ENCODE data around the gene NRG4.
"Not testable (repeated sequence)": the region's sequence is repeated elsewhere in the genome, so short reads cannot be mapped to it uniquely, and the experiment has no call there.

Gene NRG4

GRCh38 chr15:75994220-75994619 lies 18.0 kb downstream of the NRG4 start:
- DNase-seq (ENCODE audit: low read depth): no peak
- H3K4me3 ChIP-seq (ENCODE audit: low read length): no peak overlapping the region
- TF ChIP-seq CTCF (conservative IDR thresholded peaks at IDR 0.05; ENCODE audit: low read length): no peak

- DNase-seq (ENCODE audit: low read depth): no peak
- no peak for TF ChIP-seq CTCF (conservative IDR thresholded peaks at IDR 0.05; ENCODE audit: low read length)
- H3K4me3 ChIP-seq (ENCODE audit: low read length): no peak overlapping the region
Observed at GRCh38 chr15:75992897-75993296, 19.3 kb downstream of the NRG4 start.

GRCh38 chr15:75989875-75990274 lies 22.3 kb downstream of the NRG4 start:
- TF ChIP-seq CTCF (conservative IDR thresholded peaks at IDR 0.05; ENCODE audit: low read length): no peak
- H3K4me3 ChIP-seq (ENCODE audit: low read length): no peak overlapping the region
- no peak for DNase-seq (ENCODE audit: low read depth)

GRCh38 chr15:75989045-75989444 lies 23.2 kb downstream of the NRG4 start:
- TF ChIP-seq CTCF (conservative IDR thresholded peaks at IDR 0.05; ENCODE audit: low read length): no peak
- peak; percentile 64 for DNase-seq (ENCODE audit: low read depth)

GRCh38 chr15:75985971-75986370 lies 26.3 kb downstream of the NRG4 start:
- TF ChIP-seq CTCF (conservative IDR thresholded peaks at IDR 0.05; ENCODE audit: low read length): no peak
- DNase-seq (ENCODE audit: low read depth): no peak
- no peak overlapping the region for H3K4me3 ChIP-seq (ENCODE audit: low read length)

More at GRCh38 chr15:75989045-75989444, 23.2 kb downstream of the NRG4 start:
- no peak overlapping the region for H3K4me3 ChIP-seq (ENCODE audit: low read length)

GRCh38 chr15:75984706-75985105 lies 27.5 kb downstream of the NRG4 start:
- not testable (repeated sequence) for DNase-seq (ENCODE audit: low read depth); H3K4me3 ChIP-seq (ENCODE audit: low read length)

- no peak overlapping the region for H3K4me3 ChIP-seq (ENCODE audit: low read length)
- DNase-seq (ENCODE audit: low read depth): no peak
- no peak for TF ChIP-seq CTCF (conservative IDR thresholded peaks at IDR 0.05; ENCODE audit: low read length)
Observed at GRCh38 chr15:75982468-75982867, 29.8 kb downstream of the NRG4 start.
